Caco-2 (cell line): Measurements from ENCODE around the gene EPC2. TPM values are rescaled to one million over a fixed set of nuclear protein-coding genes. Genes with fewer than 3 reads are reported as not detected.
A peak's percentile ranks its signal among the peaks of the same experiment; 100 is the strongest.

ENCODE experiments used
- BruUV-seq: library from RNA; stranded (reverse); fragments of 400-500 nt; replicated peaks from 2 replicates; lab custom pipeline; 2021; lab: Mats Ljungman, UMichigan
- CTCF ChIA-PET: fragments of 300-600 bp; sonication (Branson Sonifier 250); formaldehyde crosslinking; loops from one replicate; lab custom pipeline; 2022; ENCODE audit warnings: antibody characterized with exemption; lab: Charles Lee
- POLR2A ChIA-PET: fragments of 300-600 bp; sonication (Branson Sonifier 250); formaldehyde crosslinking; loops from one replicate; lab custom pipeline; 2022; ENCODE audit warnings: antibody characterized with exemption; lab: Charles Lee
- DNase-seq, 2 experiments: peaks; one replicate each; pipeline versions ENCODE4 v3.0.0 to v3.0.0-alpha.2; 2020 to 2022
- H3K27me3 ChIP-seq: replicated peaks from 2 replicates; pipeline ENCODE4 v1.6.0; 2011; ENCODE audit warnings: low read length; ENCODE audit not compliant: control insufficient read depth, insufficient read depth
- H3K36me3 ChIP-seq: 2 replicates; pipeline ENCODE4 v1.5.1; 2011; ENCODE audit warnings: low read length; ENCODE audit not compliant: control insufficient read depth, insufficient read depth
- H3K4me1 ChIP-seq: fragments of 250-450 bp; sonication (Bioruptor Pico); 2 replicates; pipeline ENCODE4 v1.5.1; 2020; ENCODE audit warnings: mild to moderate bottlenecking
- H3K4me3 ChIP-seq: 2 replicates; pipeline ENCODE4 v1.5.1; 2011; ENCODE audit warnings: low read depth, mild to moderate bottlenecking, control low read depth, low read length
- H3K9me3 ChIP-seq: fragments of 250-450 bp; sonication (Bioruptor Pico); 2 replicates; pipeline ENCODE4 v1.5.1; 2020; ENCODE audit warnings: mild to moderate bottlenecking, moderate library complexity
- H3K27ac Mint-ChIP-seq: one replicate; pipeline ENCODE4 v1.8.0; 2022; ENCODE audit warnings: mixed read lengths; ENCODE audit not compliant: unreplicated experiment
- H3K27me3 Mint-ChIP-seq: one replicate; pipeline ENCODE4 v1.8.0; 2022; ENCODE audit warnings: mixed read lengths; ENCODE audit not compliant: insufficient read depth, unreplicated experiment
- H3K36me3 Mint-ChIP-seq: one replicate; pipeline ENCODE4 v1.8.0; 2022; ENCODE audit warnings: mild to moderate bottlenecking, mixed read lengths; ENCODE audit not compliant: insufficient read depth, unreplicated experiment
- H3K4me1 Mint-ChIP-seq: one replicate; pipeline ENCODE4 v1.8.0; 2022; ENCODE audit warnings: low read depth, mixed read lengths; ENCODE audit not compliant: unreplicated experiment
- H3K4me3 Mint-ChIP-seq: one replicate; pipeline ENCODE4 v1.8.0; 2022; ENCODE audit warnings: mild to moderate bottlenecking, moderate library complexity, mixed read lengths; ENCODE audit not compliant: unreplicated experiment
- H3K9me3 Mint-ChIP-seq: one replicate; pipeline ENCODE4 v1.8.0; 2022; ENCODE audit warnings: mixed read lengths; ENCODE audit not compliant: unreplicated experiment
- CTCF ChIP-seq, 2 experiments: fragments of 200-600 bp in 1 of 2; IDR thresholded peaks; 1 replicate in 1 of 2; 2 replicates in 1 of 2; pipeline versions ENCODE4 v1.5.1 to v1.8.0; 2011 to 2022; ENCODE audit warnings: antibody characterized with exemption in 1 of 2, control low read depth in 1 of 2, inconsistent platforms in 1 of 2, low read depth in 1 of 2, low read length in 1 of 2, mild to moderate bottlenecking in 1 of 2, moderate library complexity in 1 of 2; ENCODE audit not compliant: insufficient read depth in 1 of 2, severe bottlenecking in 1 of 2, unreplicated experiment in 1 of 2
- intact Hi-C: fragments of 100-400 bp; cut with micrococcal nuclease; formaldehyde crosslinking; loops from one replicate; pipeline ENCODE4 v1.10.0; 2022; ENCODE audit not compliant: unreplicated experiment
- total RNA-seq: library from RNA; stranded (reverse); gene quantifications from 2 replicates; pipeline ENCODE4 v1.2.3, GENCODE V29; 2022

EPC2 gene
- total RNA-seq, 1 experiment from 2014 or later, result 32.0 TPM

- BruUV-seq, result no TSS peak
- Histone ChIP-seq H3K4me3 (no peak overlapping the region), H3K27me3 (no peaks in the 10 kb centered on the region), H3K36me3 (no peaks in the 10 kb centered on the region), H3K9me3 (no peaks in the 10 kb centered on the region), H3K4me1 (peaks cover 29% of the 10 kb centered on the region)
- Mint-ChIP-seq H3K27me3 (no peaks in the 10 kb centered on the region), H3K27ac (peak overlapping the region; percentile 84), H3K4me3 (peak overlapping the region; percentile 17), H3K4me1 (peaks cover 30% of the 10 kb centered on the region), H3K36me3 (no peaks in the 10 kb centered on the region), H3K9me3 (no peaks in the 10 kb centered on the region)
- no peak for TF ChIP-seq CTCF (IDR thresholded peaks at IDR 0.05; ENCODE audit: insufficient read depth in 1 of 2, low read depth in 1 of 2, low read length in 1 of 2, severe bottlenecking in 1 of 2, unreplicated experiment in 1 of 2)
- ChIA-PET CTCF (no interaction called here), POLR2A (no interaction called here)
- DNase-seq, result no peak
- intact Hi-C loops, result loop anchor here (1.0 to 2.0 kb wide), 4 partner anchors 21 to 687 kb away; partner anchors contain the start of gene ORC4
These were observed 30.6 kb upstream of the EPC2 start for GRCh38 chr2:148614014-148614321.

- POLR2A ChIA-PET, result interaction anchor here (0.5 to 0.6 kb wide), 2 partner anchors 26 to 29 kb away, joined by 3 to 4 read pairs; no protein-coding TSS in a partner anchor
- intact Hi-C loops, result loop anchor here (1.0 to 2.0 kb wide), 4 partner anchors 22 to 687 kb away; partner anchors contain the start of gene ORC4
These were observed 30.1 kb upstream of the EPC2 start for GRCh38 chr2:148614322-148615049.

GRCh38 chr2:148615381-148615841 lies 29.1 kb upstream of the EPC2 start:
- BruUV-seq, result no TSS peak
- intact Hi-C loops, result loop anchor here (2.0 kb wide), 1 partner anchor 23 kb away; no protein-coding TSS in a partner anchor
- Histone ChIP-seq H3K4me1 (peaks cover 29% of the 10 kb centered on the region), H3K27me3 (no peaks in the 10 kb centered on the region), H3K36me3 (no peaks in the 10 kb centered on the region), H3K4me3 (no peak overlapping the region), H3K9me3 (no peaks in the 10 kb centered on the region)
- Mint-ChIP-seq H3K36me3 (no peaks in the 10 kb centered on the region), H3K4me3 (no peak overlapping the region), H3K4me1 (peaks cover 28% of the 10 kb centered on the region), H3K27ac (peak overlapping the region; percentile 84), H3K9me3 (no peaks in the 10 kb centered on the region), H3K27me3 (no peaks in the 10 kb centered on the region)
- ChIA-PET POLR2A (no interaction called here), CTCF (interaction anchor here (1.4 kb wide), 1 partner anchor 30 kb away, joined by 4 read pairs; no protein-coding TSS in a partner anchor)
- no peak for DNase-seq
- no peak for TF ChIP-seq CTCF (IDR thresholded peaks at IDR 0.05; ENCODE audit: insufficient read depth in 1 of 2, low read depth in 1 of 2, low read length in 1 of 2, severe bottlenecking in 1 of 2, unreplicated experiment in 1 of 2)

More at GRCh38 chr2:148614322-148615049, 30.1 kb upstream of the EPC2 start:
- CTCF ChIA-PET, result interaction anchor here (1.4 kb wide), 1 partner anchor 31 kb away, joined by 4 read pairs; no protein-coding TSS in a partner anchor
- BruUV-seq, result TSS peak; percentile 99
- H3K36me3 ChIP-seq, result no peaks in the 10 kb centered on the region
- peaks cover 29% of the 10 kb centered on the region for H3K4me1 ChIP-seq
- H3K9me3 ChIP-seq, result no peaks in the 10 kb centered on the region
- H3K9me3 Mint-ChIP-seq, result no peaks in the 10 kb centered on the region
- no peaks in the 10 kb centered on the region for H3K27me3 ChIP-seq
- peaks cover 30% of the 10 kb centered on the region for H3K4me1 Mint-ChIP-seq
- H3K27ac Mint-ChIP-seq, result peak overlapping the region; percentile 84
- H3K4me3 Mint-ChIP-seq, result peak overlapping the region; percentile 17
- H3K36me3 Mint-ChIP-seq, result no peaks in the 10 kb centered on the region
- peak; percentile 80 to 88 for DNase-seq
- H3K4me3 ChIP-seq, result no peak overlapping the region
- no peak for TF ChIP-seq CTCF (IDR thresholded peaks at IDR 0.05; ENCODE audit: insufficient read depth in 1 of 2, low read depth in 1 of 2, low read length in 1 of 2, severe bottlenecking in 1 of 2, unreplicated experiment in 1 of 2)
- H3K27me3 Mint-ChIP-seq, result no peaks in the 10 kb centered on the region
